MCF 10A (cell line): ENCODE results near the gene PRPF8. TPM values are rescaled to one million over a fixed set of nuclear protein-coding genes. Genes with fewer than 3 reads are reported as not detected.
A peak's percentile ranks its signal among the peaks of the same experiment; 100 is the strongest.
"Not testable (repeated sequence)": the region's sequence is repeated elsewhere in the genome, so short reads cannot be mapped to it uniquely, and the experiment has no call there.

ENCODE experiments used
- BruUV-seq: library from RNA; stranded (reverse); fragments of 400-500 nt; replicated peaks from 2 replicates; lab custom pipeline; 2021; lab: Mats Ljungman, UMichigan
- CTCF ChIA-PET: fragments of 300-600 bp; sonication (Branson Sonifier 250); formaldehyde crosslinking; extraction: SDS; loops from one replicate; lab custom pipeline; 2021; ENCODE audit warnings: antibody characterized with exemption, inconsistent platforms; lab: Yijun Ruan, JAX
- POLR2A ChIA-PET: fragments of 300-600, 350-650 bp; sonication (Branson Sonifier 250); formaldehyde crosslinking; extraction: SDS; loops from one replicate; lab custom pipeline; 2020; ENCODE audit warnings: antibody characterized with exemption, inconsistent platforms; lab: Yijun Ruan, JAX
- DNase-seq: peaks from one replicate; pipeline ENCODE4 v3.0.0-alpha.2; 2018; ENCODE audit not compliant: unreplicated experiment
- H3K27ac Mint-ChIP-seq: one replicate; pipeline ENCODE4 v1.8.0; 2022; ENCODE audit warnings: mild to moderate bottlenecking, low read depth, mixed read lengths; ENCODE audit not compliant: unreplicated experiment
- H3K27me3 Mint-ChIP-seq: one replicate; pipeline ENCODE4 v1.8.0; 2022; ENCODE audit warnings: mixed read lengths; ENCODE audit not compliant: insufficient read depth, unreplicated experiment
- H3K36me3 Mint-ChIP-seq: one replicate; pipeline ENCODE4 v1.8.0; 2022; ENCODE audit warnings: mild to moderate bottlenecking, moderate library complexity, mixed read lengths; ENCODE audit not compliant: insufficient read depth, unreplicated experiment
- H3K4me1 Mint-ChIP-seq: one replicate; pipeline ENCODE4 v1.8.0; 2022; ENCODE audit warnings: mixed read lengths; ENCODE audit not compliant: insufficient read depth, unreplicated experiment
- H3K4me3 Mint-ChIP-seq: one replicate; pipeline ENCODE4 v1.8.0; 2022; ENCODE audit warnings: mild to moderate bottlenecking, moderate library complexity, mixed read lengths; ENCODE audit not compliant: unreplicated experiment
- H3K9me3 Mint-ChIP-seq: one replicate; pipeline ENCODE4 v1.8.0; 2022; ENCODE audit warnings: mixed read lengths; ENCODE audit not compliant: unreplicated experiment
- CTCF ChIP-seq: fragments of 200-600 bp; IDR thresholded peaks from one replicate; pipeline ENCODE4 v1.8.0; 2022; ENCODE audit warnings: antibody characterized with exemption, mild to moderate bottlenecking; ENCODE audit not compliant: unreplicated experiment
- intact Hi-C: fragments of 100-400 bp; cut with micrococcal nuclease; formaldehyde crosslinking; loops from 2 replicates; pipeline ENCODE4 v1.14.1; 2022
- total RNA-seq: library from RNA; stranded (reverse); gene quantifications from 2 replicates; pipeline ENCODE4 v1.2.3, GENCODE V29; 2022

Gene PRPF8
- total RNA-seq, 1 experiment from 2014 or later, result 261 TPM

GRCh38 chr17:1705004-1705403 is 20.3 kb upstream of the PRPF8 start:
- no peak for TF ChIP-seq CTCF
- Mint-ChIP-seq H3K27ac (peak overlapping the region; percentile 26), H3K27me3 (no peaks in the 10 kb centered on the region), H3K4me1 (no peaks in the 10 kb centered on the region), H3K36me3 (no peaks in the 10 kb centered on the region), H3K4me3 (no peak overlapping the region), H3K9me3 (no peaks in the 10 kb centered on the region)
- ChIA-PET CTCF (interaction anchor here (0.7 to 1.1 kb wide), 3 partner anchors 56 to 652 kb away, joined by 3 to 4 read pairs (median 4); no protein-coding TSS in a partner anchor), POLR2A (interaction anchor here (1.1 kb wide), 1 partner anchor 11 kb away, joined by 5 read pairs; no protein-coding TSS in a partner anchor)
- intact Hi-C loops, result no loop called here
- no peak for DNase-seq
- no TSS peak for BruUV-seq

GRCh38 chr17:1703063-1703462 is 18.4 kb upstream of the PRPF8 start:
- ChIA-PET POLR2A (interaction anchor here (1.8 kb wide), 1 partner anchor 14 kb away, joined by 4 read pairs; no protein-coding TSS in a partner anchor), CTCF (interaction anchor here (0.7 to 1.2 kb wide), 2 partner anchors 13 to 14 kb away, joined by 4 read pairs; no protein-coding TSS in a partner anchor)
- no peaks in the 10 kb centered on the region for H3K27me3 Mint-ChIP-seq
- TF ChIP-seq CTCF, result no peak
- DNase-seq, result no peak
- H3K27ac Mint-ChIP-seq, result no peak overlapping the region
- H3K36me3 Mint-ChIP-seq, result no peaks in the 10 kb centered on the region
- no peaks in the 10 kb centered on the region for H3K9me3 Mint-ChIP-seq
- no peak overlapping the region for H3K4me3 Mint-ChIP-seq
- BruUV-seq, result no TSS peak
- H3K4me1 Mint-ChIP-seq, result no peaks in the 10 kb centered on the region
- intact Hi-C loops, result no loop called here

GRCh38 chr17:1699891-1700290 is 15.2 kb upstream of the PRPF8 start:
- POLR2A ChIA-PET, H3K27ac Mint-ChIP-seq, H3K9me3 Mint-ChIP-seq, H3K4me1 Mint-ChIP-seq, CTCF ChIA-PET, H3K27me3 Mint-ChIP-seq, DNase-seq, H3K4me3 Mint-ChIP-seq, intact Hi-C loops, BruUV-seq, H3K36me3 Mint-ChIP-seq: not testable (repeated sequence)

- no TSS peak for BruUV-seq
- ChIA-PET CTCF (no interaction called here), POLR2A (no interaction called here)
- intact Hi-C loops, result no loop called here
- TF ChIP-seq CTCF, result no peak
- DNase-seq, result no peak
- Mint-ChIP-seq H3K4me3 (no peak overlapping the region), H3K36me3 (no peaks in the 10 kb centered on the region), H3K27me3 (no peaks in the 10 kb centered on the region), H3K9me3 (no peaks in the 10 kb centered on the region), H3K27ac (no peak overlapping the region), H3K4me1 (peaks cover 5% of the 10 kb centered on the region)
These were observed 13.0 kb upstream of the PRPF8 start for GRCh38 chr17:1697681-1698080.
